Mucosa of gallbladder (tissue), 1 donor: ENCODE results near the gene PNMT. TPM values are rescaled to one million over a fixed set of nuclear protein-coding genes. Genes with fewer than 3 reads are reported as not detected.
"Not testable (repeated sequence)": the region's sequence is repeated elsewhere in the genome, so short reads cannot be mapped to it uniquely, and the experiment has no call there.

Source experiments
- DNase-seq: peaks from one replicate; pipeline ENCODE4 v3.0.0-alpha.2; 2020; ENCODE audit warnings: low spot score
- total RNA-seq: library from RNA; stranded (reverse); gene quantifications from one replicate; pipeline ENCODE4 v1.2.1, GENCODE V29; 2021
- donor health status: DM: no; HTN: no; CAD: no.

Gene PNMT
- total RNA-seq, 1 donor from 2014 or later, result 1.8 TPM

DNA sequence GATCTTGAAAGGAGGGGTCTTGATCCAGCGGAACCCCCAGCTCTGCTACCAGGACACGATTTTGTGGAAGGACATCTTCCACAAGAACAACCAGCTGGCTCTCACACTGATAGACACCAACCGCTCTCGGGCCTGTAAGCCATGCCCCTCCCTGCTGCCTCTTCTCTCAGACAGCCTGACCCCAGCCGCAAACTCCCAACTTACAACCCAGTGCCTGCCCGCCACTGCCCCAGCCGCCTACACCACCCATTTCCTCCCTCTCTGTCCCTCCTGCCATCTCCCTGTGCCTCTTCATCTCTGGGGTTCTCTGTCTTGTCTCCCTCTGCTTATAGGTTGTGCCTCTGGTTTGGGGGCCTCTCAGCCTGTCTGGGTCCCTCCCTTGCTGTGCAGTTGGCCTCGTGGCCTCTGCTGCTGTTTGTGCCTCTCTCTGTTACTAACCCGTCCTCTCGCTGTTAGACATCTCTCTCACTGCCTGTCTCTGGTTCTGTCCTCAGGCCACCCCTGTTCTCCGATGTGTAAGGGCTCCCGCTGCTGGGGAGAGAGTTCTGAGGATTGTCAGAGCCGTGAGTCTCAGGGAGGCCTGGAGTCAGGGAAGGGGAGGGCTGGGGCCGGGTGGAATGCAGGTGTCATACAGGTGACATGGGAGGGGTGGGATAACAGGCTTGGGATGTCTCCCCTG, 41.2 kb downstream of the PNMT start:
- no peak for DNase-seq

- DNase-seq, result no peak
These were observed 42.0 kb downstream of the PNMT start for GRCh38 chr17:39709998-39710964.

DNA sequence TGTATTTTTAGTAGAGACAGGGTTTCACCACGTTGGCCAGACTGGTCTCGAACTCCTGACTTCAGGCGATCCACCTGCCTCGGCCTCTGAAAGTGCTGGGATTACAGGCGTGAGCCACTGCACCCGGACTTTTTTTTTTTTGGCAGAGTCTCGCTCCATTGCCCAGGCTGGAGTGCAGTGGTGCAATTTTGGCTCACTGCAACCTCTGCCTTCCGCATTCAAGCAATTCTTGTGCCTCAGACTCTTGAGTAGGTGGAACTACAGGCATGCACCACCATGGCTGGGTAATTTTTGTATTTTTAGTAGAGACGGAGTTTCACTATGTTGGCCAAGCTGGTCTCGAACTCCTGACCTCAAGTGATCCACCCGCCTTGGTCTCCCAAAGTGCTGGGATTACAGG, 42.8 kb downstream of the PNMT start:
- not testable (repeated sequence) for DNase-seq

DNA sequence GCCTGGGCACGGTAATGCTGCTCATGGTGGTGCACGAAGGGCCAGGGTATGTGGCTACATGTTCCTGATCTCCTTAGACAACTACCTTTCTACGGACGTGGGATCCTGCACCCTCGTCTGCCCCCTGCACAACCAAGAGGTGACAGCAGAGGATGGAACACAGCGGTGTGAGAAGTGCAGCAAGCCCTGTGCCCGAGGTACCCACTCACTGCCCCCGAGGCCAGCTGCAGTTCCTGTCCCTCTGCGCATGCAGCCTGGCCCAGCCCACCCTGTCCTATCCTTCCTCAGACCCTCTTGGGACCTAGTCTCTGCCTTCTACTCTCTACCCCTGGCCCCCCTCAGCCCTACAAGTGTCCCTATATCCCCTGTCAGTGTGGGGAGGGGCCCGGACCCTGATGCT, 43.6 kb downstream of the PNMT start:
- DNase-seq, result no peak

GRCh38 chr17:39714234-39714633, 46.0 kb downstream of the PNMT start:
- no peak for DNase-seq

DNA sequence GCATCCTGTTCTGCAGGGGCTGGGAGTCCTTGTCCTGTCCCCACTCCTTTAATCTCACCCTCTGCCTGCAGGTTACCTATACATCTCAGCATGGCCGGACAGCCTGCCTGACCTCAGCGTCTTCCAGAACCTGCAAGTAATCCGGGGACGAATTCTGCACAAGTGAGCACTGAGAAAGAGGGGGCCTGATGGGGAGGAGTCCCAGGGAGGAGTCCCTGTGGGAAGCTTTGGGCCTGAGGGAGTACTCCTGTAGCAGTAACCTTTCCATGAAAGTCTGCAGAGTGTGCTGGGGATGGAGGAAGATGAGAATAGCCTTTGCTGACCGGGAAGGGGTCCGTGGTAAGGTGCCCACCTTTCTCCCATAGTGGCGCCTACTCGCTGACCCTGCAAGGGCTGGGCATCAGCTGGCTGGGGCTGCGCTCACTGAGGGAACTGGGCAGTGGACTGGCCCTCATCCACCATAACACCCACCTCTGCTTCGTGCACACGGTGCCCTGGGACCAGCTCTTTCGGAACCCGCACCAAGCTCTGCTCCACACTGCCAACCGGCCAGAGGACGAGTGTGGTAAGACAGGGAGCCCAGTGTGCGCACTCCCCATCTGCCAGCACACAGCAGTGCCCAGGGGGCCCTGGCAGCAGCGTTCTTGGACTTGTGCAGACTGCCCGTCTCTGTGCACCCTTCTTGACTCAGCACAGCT, 47.3 kb downstream of the PNMT start:
- DNase-seq, result no peak

GRCh38 chr17:39716073-39716818, 48.0 kb downstream of the PNMT start:
- no peak for DNase-seq

- no peak for DNase-seq
These were observed 48.8 kb downstream of the PNMT start for GRCh38 chr17:39716879-39717536.

GRCh38 chr17:39717660-39718059, 49.4 kb downstream of the PNMT start:
- DNase-seq, result no peak

- no peak for DNase-seq
These were observed 51.5 kb downstream of the PNMT start for GRCh38 chr17:39719563-39720355.

Other genes with a start within 250 kb of the PNMT start
- 27.4 TPM for gene MED1, start 217.2 kb upstream of the PNMT start, total RNA-seq
- gene CDK12, start 207.0 kb upstream of the PNMT start, total RNA-seq, result 56.9 TPM
- not detected for gene NEUROD2, start 60.5 kb upstream of the PNMT start, total RNA-seq
- gene PPP1R1B, start 41.5 kb upstream of the PNMT start, total RNA-seq, result 2.4 TPM
- gene STARD3, start 31.3 kb upstream of the PNMT start, total RNA-seq, result 82.2 TPM
- 2.0 TPM for gene TCAP, start 3.1 kb upstream of the PNMT start, total RNA-seq
- gene PGAP3, start 19.6 kb downstream of the PNMT start, total RNA-seq, result 54.2 TPM
- gene ERBB2, start 31.6 kb downstream of the PNMT start, total RNA-seq, result 202 TPM
- 66.1 TPM for gene MIEN1, start 62.1 kb downstream of the PNMT start, total RNA-seq
- gene GRB7, start 69.5 kb downstream of the PNMT start, total RNA-seq, result 92.8 TPM
- gene IKZF3, start 195.9 kb downstream of the PNMT start, total RNA-seq, result 5.8 TPM
- not detected for gene ZPBP2, start 199.7 kb downstream of the PNMT start, total RNA-seq